Neural crest cell (in vitro differentiated cells): ENCODE data around the gene NLGN3. TPM values are rescaled to one million over a fixed set of nuclear protein-coding genes. Genes with fewer than 3 reads are reported as not detected.

Source experiments
- DNase-seq: peaks from one replicate; pipeline ENCODE4 v3.0.0; 2021; ENCODE audit warnings: low read depth, mixed read lengths, low spot score
- H3K27ac Mint-ChIP-seq: one replicate; pipeline ENCODE4 v1.8.0; 2021; ENCODE audit warnings: mild to moderate bottlenecking, mixed read lengths; ENCODE audit not compliant: unreplicated experiment
- H3K27me3 Mint-ChIP-seq: 2 replicates; pipeline ENCODE4 v1.8.0; 2021; ENCODE audit warnings: low read depth, mild to moderate bottlenecking, mixed read lengths
- H3K36me3 Mint-ChIP-seq: 2 replicates; pipeline ENCODE4 v1.8.0; 2021; ENCODE audit warnings: low read depth, mild to moderate bottlenecking, mixed read lengths
- H3K4me1 Mint-ChIP-seq: 2 replicates; pipeline ENCODE4 v1.8.0; 2021; ENCODE audit warnings: mixed read lengths
- H3K4me3 Mint-ChIP-seq: one replicate; pipeline ENCODE4 v1.8.0; 2021; ENCODE audit warnings: mild to moderate bottlenecking, mixed read lengths
- H3K9me3 Mint-ChIP-seq: 2 replicates; pipeline ENCODE4 v1.8.0; 2021; ENCODE audit warnings: mixed read lengths
- total RNA-seq: library from RNA; stranded (reverse); gene quantifications from 2 replicates; pipeline ENCODE4 v1.2.1, GENCODE V29; 2021
- TF ChIP-seq, protein P1 (sequence below): fragments of 200-600 bp; sonication (generic); conservative IDR thresholded peaks from 2 replicates; pipeline ENCODE4 v1.5.0; 2021; ENCODE audit warnings: antibody characterized with exemption, mild to moderate bottlenecking

The NLGN3 gene
- total RNA-seq, 1 donor from 2014 or later = 31.5 TPM

DNA sequence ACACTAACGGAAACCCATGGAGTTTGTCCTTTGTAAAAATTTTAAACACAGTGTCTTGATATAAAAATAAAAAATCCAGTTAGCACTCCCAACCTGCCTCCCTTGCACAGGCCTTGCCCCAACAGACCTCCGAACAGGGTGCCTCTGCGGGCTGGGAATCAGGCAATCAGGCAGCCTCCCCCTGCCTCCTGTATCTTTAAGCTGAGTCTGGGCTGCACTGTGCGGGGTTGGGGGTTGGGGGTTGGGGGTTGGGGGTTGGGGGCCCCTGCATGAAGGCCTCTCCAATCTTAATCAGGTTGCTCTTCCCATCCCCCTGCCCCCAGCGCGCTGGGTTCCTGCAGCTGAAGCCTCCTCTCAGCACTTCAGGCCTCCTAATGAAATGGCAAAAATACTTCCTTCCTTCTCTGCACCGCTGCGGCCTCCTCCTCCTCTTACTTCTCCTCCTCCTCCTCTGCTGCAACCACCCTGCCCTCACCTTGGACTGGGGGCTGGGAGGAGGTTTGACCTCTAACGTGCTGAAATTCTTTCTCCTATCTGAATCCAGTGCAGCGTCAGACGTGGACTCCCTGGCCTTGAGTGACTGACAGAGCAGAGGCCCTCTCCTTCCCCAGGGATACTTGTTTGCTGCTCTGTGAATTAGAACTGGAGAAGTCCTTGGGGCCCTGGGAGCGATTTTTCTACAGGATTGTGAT is 26.6 kb downstream of the NLGN3 start:
- H3K9me3 Mint-ChIP-seq = peaks cover 9% of the 10 kb centered on the region
- H3K4me3 Mint-ChIP-seq = no peak overlapping the region
- DNase-seq = no peak
- H3K27me3 Mint-ChIP-seq = no peaks in the 10 kb centered on the region
- peaks cover 14% of the 10 kb centered on the region for H3K36me3 Mint-ChIP-seq
- TF ChIP-seq, protein P1, sequence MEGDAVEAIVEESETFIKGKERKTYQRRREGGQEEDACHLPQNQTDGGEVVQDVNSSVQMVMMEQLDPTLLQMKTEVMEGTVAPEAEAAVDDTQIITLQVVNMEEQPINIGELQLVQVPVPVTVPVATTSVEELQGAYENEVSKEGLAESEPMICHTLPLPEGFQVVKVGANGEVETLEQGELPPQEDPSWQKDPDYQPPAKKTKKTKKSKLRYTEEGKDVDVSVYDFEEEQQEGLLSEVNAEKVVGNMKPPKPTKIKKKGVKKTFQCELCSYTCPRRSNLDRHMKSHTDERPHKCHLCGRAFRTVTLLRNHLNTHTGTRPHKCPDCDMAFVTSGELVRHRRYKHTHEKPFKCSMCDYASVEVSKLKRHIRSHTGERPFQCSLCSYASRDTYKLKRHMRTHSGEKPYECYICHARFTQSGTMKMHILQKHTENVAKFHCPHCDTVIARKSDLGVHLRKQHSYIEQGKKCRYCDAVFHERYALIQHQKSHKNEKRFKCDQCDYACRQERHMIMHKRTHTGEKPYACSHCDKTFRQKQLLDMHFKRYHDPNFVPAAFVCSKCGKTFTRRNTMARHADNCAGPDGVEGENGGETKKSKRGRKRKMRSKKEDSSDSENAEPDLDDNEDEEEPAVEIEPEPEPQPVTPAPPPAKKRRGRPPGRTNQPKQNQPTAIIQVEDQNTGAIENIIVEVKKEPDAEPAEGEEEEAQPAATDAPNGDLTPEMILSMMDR = no peak
- H3K4me1 Mint-ChIP-seq = peaks cover 7% of the 10 kb centered on the region
- no peak overlapping the region for H3K27ac Mint-ChIP-seq

DNA sequence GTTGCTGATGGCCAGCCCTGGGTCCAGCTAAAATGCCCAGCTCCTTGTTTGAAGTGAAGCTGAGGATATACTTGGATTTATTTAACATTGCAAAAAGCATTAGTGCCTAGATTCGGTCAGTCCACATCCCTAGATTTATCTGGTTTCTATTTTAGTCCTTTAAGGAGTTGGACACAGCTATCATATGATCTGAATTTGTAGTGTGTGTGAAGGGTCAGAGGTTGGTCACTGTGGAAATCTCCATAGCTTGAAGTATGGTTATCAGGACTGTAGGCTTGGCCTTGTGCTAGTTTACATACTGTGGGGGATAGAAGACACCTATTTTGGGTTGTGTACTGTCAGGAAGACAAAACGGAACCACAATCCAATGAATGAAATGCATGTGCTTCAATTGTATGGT is 28.8 kb downstream of the NLGN3 start:
- Mint-ChIP-seq H3K27me3 (no peaks in the 10 kb centered on the region), H3K4me3 (no peak overlapping the region), H3K4me1 (peaks cover 7% of the 10 kb centered on the region), H3K36me3 (peaks cover 4% of the 10 kb centered on the region), H3K9me3 (peaks cover 9% of the 10 kb centered on the region), H3K27ac (no peak overlapping the region)
- no peak for DNase-seq
- TF ChIP-seq, protein P1 = no peak

DNA sequence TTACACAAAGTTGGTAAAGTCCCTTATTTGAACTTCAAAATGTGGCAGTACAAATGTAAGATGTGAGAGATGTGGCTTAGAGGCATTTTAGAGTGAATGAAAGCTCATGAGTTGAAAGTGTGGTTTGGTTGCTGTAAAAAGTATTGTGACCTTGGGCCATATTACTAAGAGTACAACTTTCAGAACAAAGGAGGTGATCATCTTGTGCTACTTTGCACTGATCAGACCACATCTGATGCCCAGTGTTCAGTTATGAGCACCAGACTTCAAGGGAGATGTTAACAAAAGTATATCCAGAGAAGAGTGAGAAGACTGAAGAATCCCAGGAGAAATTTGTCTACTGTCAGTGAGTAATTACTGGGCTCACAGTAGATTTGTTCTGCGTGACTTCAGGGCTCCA is 30.2 kb downstream of the NLGN3 start:
- Mint-ChIP-seq H3K4me1 (peaks cover 13% of the 10 kb centered on the region), H3K27ac (no peak overlapping the region), H3K9me3 (peaks cover 12% of the 10 kb centered on the region), H3K36me3 (peaks cover 3% of the 10 kb centered on the region), H3K4me3 (no peak overlapping the region), H3K27me3 (no peaks in the 10 kb centered on the region)
- TF ChIP-seq, protein P1 = no peak
- DNase-seq = no peak

DNA sequence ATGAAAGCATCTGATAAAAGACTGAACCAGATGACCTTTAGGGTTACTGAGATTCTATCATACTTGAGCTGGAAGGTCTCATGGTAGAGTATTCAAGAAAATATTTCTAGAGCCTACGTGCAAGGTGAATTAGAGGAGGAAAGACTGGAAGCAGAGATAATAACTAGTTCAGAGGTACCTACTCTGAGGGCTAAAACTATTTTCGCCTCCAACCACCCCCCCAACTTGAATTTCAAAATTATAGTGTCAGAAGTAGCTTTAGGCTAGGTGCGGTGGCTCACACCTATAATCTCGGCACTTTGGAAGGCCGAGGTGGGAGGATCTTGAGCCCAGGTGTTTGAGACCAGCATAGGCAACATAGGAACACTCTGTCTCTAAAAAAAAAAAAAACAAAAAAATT is 30.9 kb downstream of the NLGN3 start:
- TF ChIP-seq, protein P1 = no peak
- Mint-ChIP-seq H3K36me3 (no peaks in the 10 kb centered on the region), H3K27me3 (no peaks in the 10 kb centered on the region), H3K4me1 (peaks cover 13% of the 10 kb centered on the region), H3K9me3 (peaks cover 12% of the 10 kb centered on the region), H3K27ac (no peak overlapping the region), H3K4me3 (no peak overlapping the region)
- no peak for DNase-seq

DNA sequence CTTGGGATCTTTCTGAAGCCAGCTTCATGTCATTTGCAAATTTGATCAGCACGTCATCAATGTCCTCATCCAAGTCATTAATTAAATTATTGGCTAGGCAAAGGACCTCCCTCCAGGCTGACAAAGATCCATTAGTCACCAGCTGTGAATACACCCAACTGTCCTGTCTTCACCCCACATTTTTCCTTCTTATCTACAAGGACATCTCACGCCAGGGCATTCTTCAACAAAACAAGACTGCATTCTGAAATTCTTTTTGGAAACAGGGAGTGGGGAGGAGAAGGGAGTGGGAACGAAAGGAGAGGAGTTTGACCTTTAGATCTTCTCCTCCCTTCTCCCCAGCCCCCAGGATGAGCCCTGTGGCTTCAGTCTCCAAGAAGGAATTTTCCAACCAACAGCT is 32.7 kb downstream of the NLGN3 start:
- no peak for DNase-seq
- Mint-ChIP-seq H3K9me3 (peaks cover 9% of the 10 kb centered on the region), H3K4me1 (peaks cover 13% of the 10 kb centered on the region), H3K27me3 (no peaks in the 10 kb centered on the region), H3K27ac (peak overlapping the region; percentile 15), H3K4me3 (no peak overlapping the region), H3K36me3 (no peaks in the 10 kb centered on the region)
- TF ChIP-seq, protein P1 = no peak
